HL-60 (cell line): ENCODE results near the gene MPG.

Experiments used
- DNase-seq, 2 experiments: peaks; one replicate each; pipeline ENCODE4 v3.0.0-alpha.2; 2010 to 2020; ENCODE audit warnings: low read depth in 1 of 2, low spot score in 1 of 2
- H3K27ac ChIP-seq: fragments of 250-450 bp; sonication (Bioruptor Pico); replicated peaks from 2 replicates; pipeline ENCODE4 v1.5.1; 2020; ENCODE audit warnings: mild to moderate bottlenecking, moderate library complexity
- H3K27me3 ChIP-seq: fragments of 250-450 bp; sonication (Bioruptor Pico); 2 replicates; pipeline ENCODE4 v1.5.1; 2021; ENCODE audit warnings: mild to moderate bottlenecking, moderate library complexity; ENCODE audit not compliant: insufficient read depth, poor library complexity, severe bottlenecking
- H3K4me3 ChIP-seq: replicated peaks from 2 replicates; pipeline ENCODE4 v1.5.1; 2011; ENCODE audit warnings: mild to moderate bottlenecking, control low read depth, low read length; ENCODE audit not compliant: insufficient read depth
- CTCF ChIP-seq: IDR thresholded peaks from one replicate; pipeline ENCODE4 v1.5.1; 2011; ENCODE audit warnings: low read length, control low read depth, inconsistent platforms; ENCODE audit not compliant: insufficient read depth
- GABPA ChIP-seq: IDR thresholded peaks from 2 replicates; pipeline ENCODE4 v1.6.1; 2012; ENCODE audit warnings: low read depth
- POLR2AphosphoS5 ChIP-seq: IDR thresholded peaks from 2 replicates; pipeline ENCODE4 v1.6.1; 2012; ENCODE audit warnings: low read depth
- REST ChIP-seq: IDR thresholded peaks from 2 replicates; pipeline ENCODE4 v1.6.1; 2012; ENCODE audit warnings: low read depth; ENCODE audit not compliant: insufficient replicate concordance
- SPI1 ChIP-seq: IDR thresholded peaks from 2 replicates; pipeline ENCODE4 v1.6.1; 2012; ENCODE audit warnings: low read depth, mild to moderate bottlenecking, borderline replicate concordance

Gene MPG

DNA sequence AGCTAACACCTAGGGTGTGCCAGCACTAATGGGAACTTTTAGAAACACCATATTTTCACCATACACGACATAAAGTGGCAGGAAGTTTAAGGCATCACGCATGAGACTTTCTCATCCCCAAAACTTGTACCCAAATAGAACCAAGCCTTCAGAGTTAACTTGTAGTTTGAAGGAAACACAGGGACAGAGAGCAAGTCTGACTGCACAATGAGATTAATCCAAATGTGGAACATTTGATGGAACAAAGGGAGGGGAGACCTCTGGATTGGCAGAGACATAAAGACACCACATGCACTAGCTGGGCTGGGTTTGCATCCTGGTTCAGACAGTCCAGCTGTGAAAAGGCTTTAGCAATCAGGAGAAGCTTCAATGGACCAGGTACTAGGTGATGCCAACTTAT is 36.3 kb downstream of the MPG start:
- TF ChIP-seq CTCF, result no peak
- no peak for TF ChIP-seq GABPA
- no peak for TF ChIP-seq REST
- no peak for TF ChIP-seq SPI1
- TF ChIP-seq POLR2AphosphoS5, result no peak
- no peak for DNase-seq
- Histone ChIP-seq H3K27ac (no peak overlapping the region), H3K4me3 (no peak overlapping the region), H3K27me3 (no peaks in the 10 kb centered on the region)

GRCh38 chr16:116015-116414 is 38.0 kb downstream of the MPG start:
- Histone ChIP-seq H3K27me3 (no peaks in the 10 kb centered on the region), H3K4me3 (no peak overlapping the region), H3K27ac (no peak overlapping the region)
- TF ChIP-seq POLR2AphosphoS5 (no peak), REST (no peak), SPI1 (no peak), GABPA (no peak), CTCF (no peak)
- no peak for DNase-seq

- Histone ChIP-seq H3K4me3 (no peak overlapping the region), H3K27me3 (no peaks in the 10 kb centered on the region), H3K27ac (no peak overlapping the region)
- DNase-seq, result peak; percentile 40 to 60
- TF ChIP-seq GABPA, result no peak
- TF ChIP-seq CTCF, result peak; percentile 53
- TF ChIP-seq SPI1, result no peak
These were observed 39.6 kb downstream of the MPG start for GRCh38 chr16:117379-118365.

DNA sequence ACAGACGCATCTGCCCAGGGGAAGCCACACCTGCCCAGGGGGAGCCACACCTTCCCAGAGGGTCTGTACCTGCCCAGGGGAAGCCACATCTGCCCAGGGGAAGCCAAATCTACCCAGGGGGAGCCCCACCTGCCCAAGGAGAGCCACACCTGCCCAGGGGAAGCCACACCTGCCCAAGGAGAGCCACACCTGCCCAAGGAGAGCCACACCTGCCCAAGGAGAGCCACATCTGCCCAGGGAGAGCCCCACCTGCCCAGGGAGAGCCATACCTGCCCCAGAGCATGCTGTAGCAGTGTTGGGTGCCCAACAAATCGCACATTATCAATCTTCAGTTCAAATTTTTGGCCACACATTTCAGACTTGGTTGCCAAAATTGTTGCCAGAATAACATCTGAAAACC is 40.8 kb downstream of the MPG start:
- no peak overlapping the region for H3K27ac ChIP-seq
- TF ChIP-seq SPI1 (no peak), GABPA (no peak), CTCF (no peak), REST (no peak), POLR2AphosphoS5 (no peak)
- no peaks in the 10 kb centered on the region for H3K27me3 ChIP-seq
- no peak overlapping the region for H3K4me3 ChIP-seq
- DNase-seq, result no peak
